Peyer's patch (tissue), 4 donors: Measurements from ENCODE around the gene SLC35D2.

Source experiments
- CTCF ChIP-seq, 6 experiments: fragments of 450-650 bp in 4 of 6; fragments of 200-600 bp in 2 of 6; sonication (generic) in 1 of 6; IDR thresholded peaks; one replicate each; pipeline ENCODE4 v1.5.1; 2017 to 2019; ENCODE audit warnings: antibody characterized with exemption in 6 of 6, mild to moderate bottlenecking in 3 of 6, moderate library complexity in 1 of 6
- POLR2A ChIP-seq, 2 donors: fragments of 450-650 bp; IDR thresholded peaks; one replicate each; pipeline ENCODE4 v1.5.1; 2017; ENCODE audit warnings: antibody characterized with exemption in 2 of 2, mild to moderate bottlenecking in 2 of 2, moderate library complexity in 2 of 2

GRCh38 chr9:96399325-96399633 is 15.8 kb upstream of the SLC35D2 start:
- TF ChIP-seq CTCF (IDR thresholded peaks at IDR 0.05) (no peak), POLR2A (IDR thresholded peaks at IDR 0.05) (no peak)
